ENCODE results near the gene GPRC5D.
A peak's percentile ranks its signal among the peaks of the same experiment; 100 is the strongest.

The GPRC5D gene

DNA sequence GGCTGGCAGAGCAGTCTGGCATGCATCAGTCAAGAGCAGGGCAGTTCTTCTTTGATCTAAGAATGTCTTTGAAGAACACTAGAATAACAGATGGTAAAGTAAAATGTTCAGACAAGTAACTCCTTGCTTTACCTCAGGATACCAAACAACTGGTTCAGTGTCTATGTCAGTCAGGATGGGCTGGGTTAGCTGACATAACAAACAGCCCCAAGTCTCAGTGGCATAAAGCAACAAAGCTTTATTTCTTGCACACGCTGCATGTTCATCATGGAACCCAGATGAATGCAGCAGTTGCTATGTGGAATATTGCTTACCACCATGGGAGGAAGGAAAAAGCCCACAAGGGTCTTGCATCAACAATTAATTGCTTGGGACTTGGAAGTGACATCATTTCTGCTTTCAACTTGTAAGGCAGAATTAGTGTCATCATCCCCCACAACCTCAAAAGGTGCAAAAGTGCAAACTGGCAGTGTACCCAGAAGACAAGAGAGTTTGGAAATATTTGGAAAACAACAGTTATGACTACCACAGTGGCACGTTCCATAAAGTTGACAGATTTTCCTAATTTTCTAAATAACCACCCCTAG is 21.2 kb downstream of the GPRC5D start:
- H3K36me3 ChIP-seq (ENCODE audit: insufficient read depth, low read length), result no peaks in the 10 kb centered on the region
- no peak overlapping the region for H3K9ac ChIP-seq (ENCODE audit: low read depth, low read length)
- peaks cover 7% of the 10 kb centered on the region for H3K4me1 ChIP-seq (ENCODE audit: control insufficient read depth, insufficient read depth, low read length)
- H3K4me3 ChIP-seq (ENCODE audit: low read length), result no peak overlapping the region
- H3K4me2 ChIP-seq (ENCODE audit: low read length), result no peak overlapping the region
- no peaks in the 10 kb centered on the region for H3K27me3 ChIP-seq (ENCODE audit: control insufficient read depth, insufficient read depth, low read length)
- H3K9me3 ChIP-seq (replicated peaks; ENCODE audit: low read length), result no peaks in the 10 kb centered on the region

DNA sequence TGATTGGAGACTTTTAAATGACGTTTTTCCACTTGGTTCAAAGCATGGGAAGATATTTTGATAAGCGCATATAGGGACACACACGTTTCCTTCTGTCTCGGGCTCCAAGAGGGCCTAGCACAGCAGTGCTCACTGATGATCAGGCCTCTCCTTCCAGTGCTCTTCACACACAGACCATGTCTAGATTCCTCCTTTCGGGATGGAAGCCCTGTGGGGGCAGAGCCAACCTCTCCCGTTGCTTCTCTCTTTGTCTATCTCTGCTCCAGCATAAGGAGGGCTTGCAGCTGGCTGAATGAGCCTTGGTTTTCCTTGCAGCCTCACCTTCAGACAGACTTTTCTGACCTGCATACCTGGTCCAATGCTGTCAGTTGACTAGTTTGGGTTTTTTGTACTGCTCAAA is 22.3 kb downstream of the GPRC5D start:
- Histone ChIP-seq H3K4me1 (ENCODE audit: control insufficient read depth, insufficient read depth, low read length) (peaks cover 7% of the 10 kb centered on the region), H3K27me3 (ENCODE audit: control insufficient read depth, insufficient read depth, low read length) (no peaks in the 10 kb centered on the region), H3K36me3 (ENCODE audit: insufficient read depth, low read length) (no peaks in the 10 kb centered on the region), H3K4me2 (ENCODE audit: low read length) (no peak overlapping the region), H3K9ac (ENCODE audit: low read depth, low read length) (no peak overlapping the region), H3K9me3 (replicated peaks; ENCODE audit: low read length) (no peaks in the 10 kb centered on the region), H3K4me3 (ENCODE audit: low read length) (no peak overlapping the region)

DNA sequence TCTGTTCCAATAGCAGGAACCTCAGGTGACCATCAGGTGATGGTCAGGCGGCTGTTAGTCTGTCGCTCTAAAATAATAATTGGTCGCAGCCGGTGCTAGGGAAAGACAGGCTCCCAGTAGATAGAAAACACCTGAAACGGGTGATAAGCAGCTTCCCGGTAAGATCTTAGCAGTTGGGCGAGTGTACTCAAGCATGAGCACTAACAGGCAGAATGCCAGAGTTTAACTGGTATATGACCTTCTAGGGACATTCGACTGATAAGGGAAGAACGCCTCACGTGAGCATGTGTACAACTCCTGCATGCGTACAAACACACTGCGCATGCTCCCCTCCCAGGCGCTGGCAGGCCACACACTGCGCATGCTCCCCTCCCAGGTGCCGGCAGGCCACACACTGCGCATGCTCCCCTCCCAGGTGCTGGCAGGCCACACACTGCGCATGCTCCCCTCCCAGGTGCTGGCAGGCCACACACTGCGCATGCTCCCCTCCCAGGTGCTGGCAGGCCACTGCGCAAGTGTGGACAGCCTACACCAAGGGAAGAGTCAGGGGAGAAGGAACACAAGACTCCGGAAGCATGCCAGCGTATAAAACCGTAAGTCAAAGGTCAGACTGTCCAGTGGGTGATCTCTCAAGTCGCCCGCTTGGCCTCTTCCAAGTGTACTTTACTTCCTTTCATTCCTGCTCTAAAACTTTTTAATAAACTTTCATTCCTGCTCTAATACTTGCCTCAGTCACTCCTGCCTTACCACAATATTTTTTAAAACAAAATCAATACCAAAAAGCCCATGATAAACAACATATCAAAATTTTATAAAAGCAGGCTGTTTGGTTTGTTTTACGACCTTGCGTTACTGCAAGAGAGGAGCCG is 24.5 kb downstream of the GPRC5D start:
- H3K9me3 ChIP-seq (replicated peaks; ENCODE audit: low read length), result no peaks in the 10 kb centered on the region
- H3K27me3 ChIP-seq (ENCODE audit: control insufficient read depth, insufficient read depth, low read length), result no peaks in the 10 kb centered on the region
- no peaks in the 10 kb centered on the region for H3K36me3 ChIP-seq (ENCODE audit: insufficient read depth, low read length)
- H3K9ac ChIP-seq (ENCODE audit: low read depth, low read length), result peak overlapping the region; percentile 72
- H3K4me2 ChIP-seq (ENCODE audit: low read length), result peak overlapping the region; percentile 76
- H3K4me3 ChIP-seq (ENCODE audit: low read length), result peak overlapping the region; percentile 68
- H3K4me1 ChIP-seq (ENCODE audit: control insufficient read depth, insufficient read depth, low read length), result peaks cover 7% of the 10 kb centered on the region

DNA sequence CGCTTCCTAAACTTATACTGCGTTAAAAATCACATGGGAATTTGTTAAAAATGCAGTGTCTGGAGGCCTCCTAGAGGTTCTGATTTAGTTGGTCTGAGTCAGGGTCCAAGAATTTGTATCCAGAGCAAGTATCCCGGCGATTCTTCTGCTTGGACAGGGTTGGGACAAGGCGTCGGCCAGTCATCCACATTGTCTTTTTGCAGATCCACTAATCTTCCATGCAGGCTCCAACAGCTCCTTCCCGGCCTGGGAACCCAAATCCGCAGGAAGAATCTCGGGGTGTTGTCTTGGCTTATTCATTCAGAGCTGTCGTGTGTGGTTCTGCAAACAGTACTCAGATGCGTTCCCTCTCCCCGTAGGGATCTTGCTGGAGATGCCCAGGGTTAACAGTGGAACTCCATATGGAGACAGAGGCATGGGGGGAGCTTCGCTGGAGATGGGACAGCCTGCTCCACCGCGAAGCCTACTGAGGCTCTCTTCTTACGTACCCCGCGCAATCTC is 25.3 kb downstream of the GPRC5D start:
- Histone ChIP-seq H3K4me1 (ENCODE audit: control insufficient read depth, insufficient read depth, low read length) (peaks cover 13% of the 10 kb centered on the region), H3K4me2 (ENCODE audit: low read length) (no peak overlapping the region), H3K9ac (ENCODE audit: low read depth, low read length) (no peak overlapping the region)

DNA sequence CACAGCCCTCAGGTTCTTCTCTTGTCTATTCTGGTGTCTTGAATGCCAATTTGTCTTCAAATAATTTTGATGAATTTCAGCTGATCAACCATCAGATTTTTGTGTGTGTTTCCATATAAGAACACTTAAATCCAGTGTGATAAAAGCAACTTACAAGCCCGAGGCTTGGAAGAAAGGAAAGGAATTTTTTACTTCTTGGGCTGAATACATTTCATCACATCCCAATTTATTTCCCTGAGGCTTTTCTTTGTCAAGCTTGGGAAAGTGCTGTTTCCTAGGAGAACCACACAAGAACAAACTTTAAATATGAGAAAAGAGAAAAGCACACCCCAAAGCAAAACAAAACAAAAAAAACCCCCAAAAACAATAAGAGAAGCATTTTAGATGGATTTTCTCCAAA is 26.6 kb downstream of the GPRC5D start:
- H3K9me3 ChIP-seq (replicated peaks; ENCODE audit: low read length), result no peaks in the 10 kb centered on the region
- no peak overlapping the region for H3K4me2 ChIP-seq (ENCODE audit: low read length)
- no peaks in the 10 kb centered on the region for H3K36me3 ChIP-seq (ENCODE audit: insufficient read depth, low read length)
- H3K9ac ChIP-seq (ENCODE audit: low read depth, low read length), result no peak overlapping the region
- no peak overlapping the region for H3K4me3 ChIP-seq (ENCODE audit: low read length)
- no peaks in the 10 kb centered on the region for H3K27me3 ChIP-seq (ENCODE audit: control insufficient read depth, insufficient read depth, low read length)
- peaks cover 18% of the 10 kb centered on the region for H3K4me1 ChIP-seq (ENCODE audit: control insufficient read depth, insufficient read depth, low read length)

More for the DNA sequence above, 25.3 kb downstream of the GPRC5D start:
- Histone ChIP-seq H3K9me3 (replicated peaks; ENCODE audit: low read length) (no peaks in the 10 kb centered on the region), H3K4me3 (ENCODE audit: low read length) (no peak overlapping the region), H3K36me3 (ENCODE audit: insufficient read depth, low read length) (no peaks in the 10 kb centered on the region), H3K27me3 (ENCODE audit: control insufficient read depth, insufficient read depth, low read length) (no peaks in the 10 kb centered on the region)

DNA sequence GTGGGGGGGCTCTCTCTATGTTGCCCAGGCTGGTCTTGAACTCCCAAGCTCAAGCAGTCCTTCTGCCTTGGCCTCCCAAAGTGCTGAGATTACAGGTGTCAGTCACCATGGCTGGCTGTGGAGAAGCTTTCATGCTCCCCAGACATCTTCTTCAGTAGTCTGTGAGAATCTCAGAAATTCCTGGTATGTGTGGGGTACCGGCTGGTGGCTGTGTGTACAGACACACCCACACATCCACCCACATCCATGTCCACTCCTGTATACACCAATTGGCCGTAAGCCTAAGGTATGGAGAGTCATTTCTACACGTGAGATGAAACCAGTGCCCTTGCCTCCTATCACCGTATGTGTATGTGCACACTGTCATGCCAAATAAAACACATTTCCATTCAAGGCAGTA is 27.8 kb downstream of the GPRC5D start:
- no peaks in the 10 kb centered on the region for H3K27me3 ChIP-seq (ENCODE audit: control insufficient read depth, insufficient read depth, low read length)
- no peak overlapping the region for H3K4me3 ChIP-seq (ENCODE audit: low read length)
- H3K4me1 ChIP-seq (ENCODE audit: control insufficient read depth, insufficient read depth, low read length), result peaks cover 18% of the 10 kb centered on the region

DNA sequence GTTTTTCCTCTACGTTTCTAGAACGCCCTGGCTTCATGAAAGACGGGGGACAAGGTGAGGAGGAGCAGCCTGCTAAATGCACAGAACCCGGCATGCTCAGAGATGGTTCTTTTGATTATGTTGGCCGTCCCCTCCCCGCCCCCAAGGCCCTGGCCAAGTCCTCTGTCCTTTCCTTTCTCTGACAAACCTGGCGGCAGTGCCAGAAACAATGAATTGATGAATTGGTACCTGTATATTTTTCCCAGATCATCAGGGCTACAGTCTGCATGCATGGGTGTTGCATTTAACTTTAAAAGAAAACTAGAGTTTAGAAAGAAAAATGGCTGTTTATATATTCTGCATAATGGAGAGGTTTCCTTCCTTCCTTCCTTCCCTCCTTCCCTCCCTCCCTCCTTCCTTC is 29.0 kb downstream of the GPRC5D start:
- no peaks in the 10 kb centered on the region for H3K9me3 ChIP-seq (replicated peaks; ENCODE audit: low read length)
- H3K27me3 ChIP-seq (ENCODE audit: control insufficient read depth, insufficient read depth, low read length), result no peaks in the 10 kb centered on the region
- H3K36me3 ChIP-seq (ENCODE audit: insufficient read depth, low read length), result peaks cover 6% of the 10 kb centered on the region
- no peak overlapping the region for H3K4me3 ChIP-seq (ENCODE audit: low read length)
- H3K4me1 ChIP-seq (ENCODE audit: control insufficient read depth, insufficient read depth, low read length), result peaks cover 18% of the 10 kb centered on the region
- no peak overlapping the region for H3K9ac ChIP-seq (ENCODE audit: low read depth, low read length)
- H3K4me2 ChIP-seq (ENCODE audit: low read length), result no peak overlapping the region

More for the DNA sequence above, 27.8 kb downstream of the GPRC5D start:
- H3K4me2 ChIP-seq (ENCODE audit: low read length), result no peak overlapping the region
- H3K9me3 ChIP-seq (replicated peaks; ENCODE audit: low read length), result no peaks in the 10 kb centered on the region
- H3K9ac ChIP-seq (ENCODE audit: low read depth, low read length), result no peak overlapping the region
- H3K36me3 ChIP-seq (ENCODE audit: insufficient read depth, low read length), result no peaks in the 10 kb centered on the region

DNA sequence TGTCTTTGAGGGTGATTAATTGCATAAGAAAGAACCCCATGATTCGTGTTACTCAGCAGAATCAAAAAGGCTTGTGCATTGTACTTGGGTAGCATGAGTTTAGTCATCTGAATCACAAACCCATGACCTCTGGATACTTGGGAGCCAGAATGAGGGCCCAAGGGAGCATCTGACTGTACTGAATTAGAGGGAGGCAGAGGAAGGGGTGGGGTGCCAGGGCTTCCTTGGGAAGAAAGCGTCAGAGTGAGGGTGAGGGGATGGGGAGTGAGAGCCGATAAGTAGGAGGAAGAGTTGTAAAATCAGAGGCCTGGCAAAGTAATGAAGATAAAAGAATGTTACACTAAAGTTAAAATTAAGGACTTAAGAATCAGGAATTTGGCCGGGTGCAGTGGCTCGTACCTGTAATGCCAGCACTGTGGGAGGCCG is 29.8 kb downstream of the GPRC5D start:
- no peak overlapping the region for H3K9ac ChIP-seq (ENCODE audit: low read depth, low read length)
- no peak overlapping the region for H3K4me2 ChIP-seq (ENCODE audit: low read length)
- no peaks in the 10 kb centered on the region for H3K9me3 ChIP-seq (replicated peaks; ENCODE audit: low read length)
- H3K36me3 ChIP-seq (ENCODE audit: insufficient read depth, low read length), result peaks cover 13% of the 10 kb centered on the region
- no peak overlapping the region for H3K4me3 ChIP-seq (ENCODE audit: low read length)
- peaks cover 18% of the 10 kb centered on the region for H3K4me1 ChIP-seq (ENCODE audit: control insufficient read depth, insufficient read depth, low read length)
- no peaks in the 10 kb centered on the region for H3K27me3 ChIP-seq (ENCODE audit: control insufficient read depth, insufficient read depth, low read length)

DNA sequence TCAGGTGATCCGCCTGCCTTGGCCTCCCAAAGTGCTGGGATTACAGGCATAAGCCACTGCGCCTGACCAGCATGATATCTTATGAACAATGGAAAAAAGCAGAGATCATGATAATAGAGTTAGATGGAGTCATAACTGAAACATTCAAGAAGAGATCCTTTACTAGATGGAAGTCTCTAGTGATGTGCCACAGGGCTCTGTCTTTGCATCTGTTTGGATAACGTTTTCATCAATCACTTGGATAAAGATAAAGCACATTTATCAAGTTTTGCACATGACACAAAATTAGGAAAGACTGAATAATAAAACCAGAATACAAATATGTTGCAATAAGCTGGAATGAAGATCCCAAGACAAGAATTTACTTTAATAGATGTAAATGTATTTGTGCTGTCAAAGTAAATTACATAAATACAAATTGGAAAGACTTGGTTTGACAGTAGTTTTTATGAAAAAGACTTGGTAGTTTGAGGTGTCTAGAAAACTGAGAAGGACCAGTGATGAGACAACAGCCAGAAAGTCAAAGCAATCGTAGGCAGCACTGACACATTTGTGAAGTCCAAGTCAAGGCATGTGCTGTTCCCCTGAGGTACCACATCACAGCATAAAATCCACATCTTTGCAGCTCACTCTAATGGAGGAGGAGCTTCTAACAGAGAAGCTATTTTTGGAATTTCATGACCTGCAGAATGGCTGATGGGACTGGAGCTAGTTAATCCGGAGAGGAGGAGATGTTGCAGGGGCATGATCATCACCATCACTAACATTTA is 32.1 kb downstream of the GPRC5D start:
- Histone ChIP-seq H3K4me1 (ENCODE audit: control insufficient read depth, insufficient read depth, low read length) (peaks cover 19% of the 10 kb centered on the region), H3K36me3 (ENCODE audit: insufficient read depth, low read length) (peaks cover 21% of the 10 kb centered on the region), H3K4me3 (ENCODE audit: low read length) (no peak overlapping the region), H3K4me2 (ENCODE audit: low read length) (no peak overlapping the region), H3K27me3 (ENCODE audit: control insufficient read depth, insufficient read depth, low read length) (no peaks in the 10 kb centered on the region), H3K9me3 (replicated peaks; ENCODE audit: low read length) (no peaks in the 10 kb centered on the region), H3K9ac (ENCODE audit: low read depth, low read length) (no peak overlapping the region)

DNA sequence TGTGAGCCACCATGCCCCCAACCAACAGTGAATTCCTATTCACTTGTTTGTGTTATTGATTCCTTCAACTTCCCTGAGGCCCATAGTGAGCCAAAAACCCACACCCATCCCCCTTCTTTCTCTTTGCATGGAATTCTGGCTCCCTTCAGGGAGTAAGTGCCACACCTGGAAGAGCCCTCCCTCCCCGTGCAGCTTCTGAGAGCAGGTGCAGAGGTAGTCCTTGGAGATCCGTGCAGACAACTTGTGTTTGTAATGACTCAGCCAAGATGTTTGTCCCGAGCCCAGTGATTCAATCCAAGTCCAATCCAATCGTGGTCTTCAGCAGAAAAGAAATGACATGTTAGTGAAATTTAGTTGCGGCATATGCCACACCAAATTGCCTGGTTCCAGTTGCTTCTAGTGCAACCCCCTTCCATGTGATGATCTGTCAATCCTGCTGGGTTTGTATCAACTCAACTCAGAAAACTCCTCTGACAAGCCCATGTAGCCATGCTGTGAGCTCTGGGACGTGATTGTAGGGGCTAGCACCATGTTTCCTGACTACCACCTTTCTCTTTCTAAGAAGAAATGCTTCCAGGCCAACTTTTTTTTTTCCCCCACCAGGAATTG is 33.1 kb downstream of the GPRC5D start:
- Histone ChIP-seq H3K9ac (ENCODE audit: low read depth, low read length) (no peak overlapping the region), H3K36me3 (ENCODE audit: insufficient read depth, low read length) (peaks cover 23% of the 10 kb centered on the region), H3K4me1 (ENCODE audit: control insufficient read depth, insufficient read depth, low read length) (peaks cover 21% of the 10 kb centered on the region), H3K4me3 (ENCODE audit: low read length) (no peak overlapping the region), H3K4me2 (ENCODE audit: low read length) (no peak overlapping the region), H3K9me3 (replicated peaks; ENCODE audit: low read length) (no peaks in the 10 kb centered on the region), H3K27me3 (ENCODE audit: control insufficient read depth, insufficient read depth, low read length) (no peaks in the 10 kb centered on the region)

DNA sequence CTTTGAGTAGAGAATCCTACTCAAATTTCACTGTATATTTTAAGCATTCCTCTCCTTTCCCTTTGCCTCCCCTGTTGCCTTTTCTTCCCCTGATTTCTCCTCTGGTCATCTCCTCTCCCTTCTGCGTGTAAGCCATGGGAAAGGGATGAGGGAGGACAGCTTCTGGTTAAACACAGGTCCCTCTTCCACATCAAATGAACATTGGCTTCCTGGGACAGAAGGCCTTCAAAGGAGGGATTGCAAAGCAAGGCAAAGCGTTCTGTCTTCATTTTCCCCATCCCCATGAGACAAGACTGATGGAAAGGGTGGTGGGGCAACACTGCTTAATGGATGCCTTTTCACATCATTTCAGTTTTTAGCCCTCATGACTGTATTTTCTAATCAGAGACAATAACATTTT is 34.5 kb downstream of the GPRC5D start:
- Histone ChIP-seq H3K4me2 (ENCODE audit: low read length) (no peak overlapping the region), H3K9me3 (replicated peaks; ENCODE audit: low read length) (no peaks in the 10 kb centered on the region), H3K4me3 (ENCODE audit: low read length) (no peak overlapping the region), H3K27me3 (ENCODE audit: control insufficient read depth, insufficient read depth, low read length) (no peaks in the 10 kb centered on the region), H3K9ac (ENCODE audit: low read depth, low read length) (no peak overlapping the region), H3K4me1 (ENCODE audit: control insufficient read depth, insufficient read depth, low read length) (peaks cover 25% of the 10 kb centered on the region), H3K36me3 (ENCODE audit: insufficient read depth, low read length) (peaks cover 37% of the 10 kb centered on the region)
